NCI-H345 treated with DMSO at 0.1 percent for 48 hours (cell line): Measurements from ENCODE around the gene VDAC2.

ENCODE experiments used
- DNase-seq: peaks from one replicate; lab custom pipeline; 2025; ENCODE audit not compliant: unreplicated experiment; lab: John Stamatoyannopoulos, UW

The VDAC2 gene

DNA sequence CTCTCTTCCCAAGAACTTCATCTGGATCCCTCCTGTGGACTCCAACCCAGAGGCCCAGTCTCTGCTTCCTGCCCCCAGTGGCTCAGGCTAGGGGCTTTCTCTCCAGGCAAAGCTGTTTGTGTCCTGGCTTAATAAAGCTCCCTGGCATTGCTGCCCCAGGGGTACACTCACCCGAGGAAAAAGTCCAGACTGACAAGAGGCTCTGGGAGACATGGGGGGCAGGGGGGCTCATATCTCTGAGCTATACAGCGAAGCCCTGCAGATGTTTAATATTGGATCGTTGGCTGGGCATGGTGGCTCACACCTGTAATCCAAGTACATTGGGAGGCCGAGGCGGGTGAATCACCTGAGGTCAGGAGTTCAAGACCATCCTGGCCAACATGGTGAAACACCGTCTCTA lies 35.9 kb downstream of the VDAC2 start:
- DNase-seq: no peak

DNA sequence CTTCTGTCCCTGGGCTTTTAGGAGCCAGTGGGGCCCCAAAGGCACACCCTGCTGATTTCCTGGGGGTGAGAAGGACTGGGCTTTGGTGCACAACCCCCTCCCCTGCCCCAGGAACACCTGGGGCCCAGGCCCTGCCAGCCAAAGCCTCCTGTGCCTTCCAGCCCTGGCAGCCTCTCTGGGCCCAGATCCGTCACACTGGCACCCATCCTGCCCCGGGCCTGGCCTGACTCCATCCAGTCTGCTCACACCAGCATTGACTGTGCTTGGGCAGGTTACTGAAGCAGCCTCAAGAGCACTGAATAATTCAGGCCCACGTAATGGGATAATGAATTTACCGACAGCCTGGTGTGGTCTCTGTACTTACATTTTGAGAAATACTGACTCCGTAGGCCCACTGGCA lies 37.2 kb downstream of the VDAC2 start:
- no peak for DNase-seq

DNA sequence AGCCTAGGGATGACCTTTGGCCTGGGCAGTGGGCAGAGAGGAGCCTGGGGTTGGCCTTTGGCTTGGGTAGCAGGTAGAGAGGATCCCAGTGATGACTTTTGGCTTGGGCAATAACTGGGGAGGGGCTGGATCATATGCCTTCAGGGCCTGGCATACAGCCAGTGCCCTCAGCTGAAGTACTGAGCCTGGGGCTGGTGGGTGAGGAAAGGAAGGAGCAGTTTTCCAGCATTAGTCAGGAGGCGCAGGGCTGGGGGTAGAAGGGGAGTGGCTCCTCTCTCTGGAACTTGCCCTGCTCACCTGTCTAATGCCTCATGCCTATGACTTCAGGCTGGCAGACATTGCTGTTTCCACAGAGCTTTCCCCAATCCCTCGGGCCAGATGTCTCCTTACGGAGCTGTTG lies 40.3 kb downstream of the VDAC2 start:
- no peak for DNase-seq

DNA sequence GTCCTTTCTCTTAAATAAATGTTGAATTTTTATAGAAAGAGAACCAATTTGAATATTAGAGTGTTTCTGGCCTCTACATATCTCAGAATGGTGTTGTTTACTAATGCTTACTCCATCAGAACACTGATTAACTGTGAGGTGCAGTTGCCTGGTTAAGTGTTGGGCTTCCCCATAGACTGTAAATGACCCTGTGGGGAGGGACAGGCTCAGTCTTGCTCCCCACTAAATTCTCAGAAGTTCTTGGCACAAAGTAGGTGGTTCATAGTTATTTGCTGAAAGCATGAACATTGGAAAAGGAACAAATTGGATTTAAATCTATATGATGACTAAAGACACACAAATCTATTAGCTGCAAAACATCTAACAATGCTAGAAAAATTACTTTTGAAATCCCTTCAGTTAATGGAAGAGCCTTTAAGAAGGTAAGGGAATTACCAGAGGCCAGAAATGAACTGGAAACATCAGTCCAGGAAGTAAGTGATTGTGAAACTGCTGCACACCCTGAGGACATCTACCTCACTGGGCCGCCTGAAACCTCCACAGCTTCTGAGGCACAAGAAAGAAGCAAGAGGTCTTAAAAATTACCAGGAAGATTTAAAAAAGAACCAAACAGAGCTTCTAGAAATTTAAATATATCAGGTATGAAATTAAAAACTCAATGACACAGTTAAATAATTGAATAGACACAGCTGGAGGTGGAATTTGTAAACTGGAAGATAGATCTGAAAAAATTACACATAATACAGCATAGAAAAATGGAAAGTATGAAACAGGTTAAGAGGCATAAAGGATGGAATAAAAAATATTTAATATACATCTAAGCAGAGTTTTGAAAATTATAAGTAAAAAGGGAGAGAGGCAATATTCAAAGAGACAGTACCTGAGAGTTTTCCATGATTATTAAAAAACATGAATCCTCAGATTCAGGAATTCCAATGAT lies 43.0 kb downstream of the VDAC2 start:
- DNase-seq: no peak

DNA sequence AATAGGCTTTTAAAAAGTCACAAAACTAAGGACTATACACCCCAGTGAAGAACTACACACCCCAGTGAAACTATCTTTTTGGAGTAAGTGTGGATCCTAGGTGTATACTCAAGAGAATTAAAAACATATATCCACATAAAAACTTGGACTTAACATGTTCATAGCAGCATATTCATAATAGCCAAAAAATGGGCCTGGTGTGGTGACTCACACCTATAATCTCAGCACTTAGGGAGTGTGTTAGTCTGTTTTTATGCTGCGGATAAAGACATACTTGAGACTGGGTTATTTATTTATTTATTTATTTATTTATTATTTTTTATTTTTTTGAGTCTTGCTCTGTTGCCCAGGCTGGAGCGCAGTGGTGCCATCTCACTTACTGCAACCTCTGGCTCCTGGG lies 44.1 kb downstream of the VDAC2 start:
- DNase-seq: no peak

DNA sequence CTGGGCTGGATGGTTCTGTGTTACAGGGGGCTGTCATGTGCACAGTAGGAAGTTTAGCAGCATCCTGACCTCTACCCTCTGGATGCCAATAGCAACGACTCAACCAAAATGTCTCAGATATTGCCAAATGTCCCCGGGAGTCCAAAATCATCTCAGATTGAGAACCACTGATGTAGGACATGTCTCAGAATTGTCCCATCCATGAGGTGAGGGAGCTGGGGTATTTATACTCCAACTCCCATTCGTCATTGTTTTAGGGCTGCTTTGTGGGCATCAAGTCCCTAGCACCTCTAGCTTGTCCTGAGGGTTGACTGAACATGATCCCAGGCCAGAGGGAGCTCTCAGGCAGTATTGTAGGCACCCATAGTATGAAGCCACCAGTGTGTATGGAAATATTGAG lies 50.4 kb downstream of the VDAC2 start:
- no peak for DNase-seq

DNA sequence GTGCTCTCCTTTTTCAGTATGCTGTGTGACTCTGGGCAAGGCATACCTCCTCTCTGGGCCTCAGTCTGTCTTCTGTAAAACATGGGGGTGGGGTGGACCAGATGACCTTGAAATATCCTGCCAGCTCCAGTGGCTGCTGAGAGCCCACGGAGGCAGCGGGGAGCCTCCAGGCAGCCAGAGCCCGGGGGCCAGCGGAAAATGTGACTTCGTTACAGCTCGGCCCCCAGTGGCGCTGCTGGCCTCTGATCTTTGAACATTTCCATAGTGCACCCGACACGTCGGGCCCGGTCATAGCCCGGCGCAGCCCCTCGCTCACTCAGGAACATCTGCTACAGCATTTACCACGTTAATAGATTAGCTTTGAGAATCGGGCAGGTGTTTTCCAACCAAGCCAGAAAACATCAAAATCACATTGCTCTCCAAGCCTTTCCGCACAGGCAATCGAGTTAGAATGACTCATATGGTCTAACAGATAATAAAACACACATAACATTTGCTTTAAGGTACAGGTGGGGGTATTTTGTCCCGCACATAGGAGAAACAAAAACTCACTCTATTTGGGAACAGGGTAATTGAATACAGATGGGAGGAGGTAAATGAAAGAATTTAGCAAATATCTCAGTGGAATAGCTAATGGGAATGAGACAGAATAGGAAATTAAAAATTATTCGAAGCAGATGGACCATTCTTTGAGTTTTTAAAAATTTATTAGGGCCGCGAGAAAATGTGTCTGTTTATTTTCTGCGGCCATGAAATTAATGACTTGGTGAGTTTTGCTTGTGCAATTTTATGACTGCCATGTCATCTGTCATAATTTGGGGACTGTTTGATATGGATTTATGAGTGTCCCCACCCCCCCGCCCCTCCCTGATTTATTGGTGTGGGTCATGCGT lies 51.5 kb downstream of the VDAC2 start:
- DNase-seq: no peak

DNA sequence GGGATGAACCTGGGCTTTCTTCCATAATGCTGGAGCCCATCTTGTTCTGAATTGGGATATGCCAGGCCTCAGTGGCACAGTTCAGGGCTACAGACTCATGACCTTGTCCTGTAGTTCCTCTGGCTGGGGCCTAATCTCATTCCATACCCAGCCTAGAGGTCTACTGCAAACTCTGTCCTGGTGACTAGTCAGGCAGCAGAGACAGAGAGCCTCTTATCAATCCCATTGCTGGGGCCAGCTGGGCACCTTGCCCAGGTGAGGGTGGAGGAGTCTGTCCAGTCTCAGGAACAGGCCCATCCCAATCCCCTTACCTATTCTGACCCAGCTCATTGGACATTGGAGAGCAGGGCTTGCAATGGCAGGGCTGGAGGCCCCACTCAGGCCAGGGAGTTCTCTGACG lies 53.2 kb downstream of the VDAC2 start:
- no peak for DNase-seq

DNA sequence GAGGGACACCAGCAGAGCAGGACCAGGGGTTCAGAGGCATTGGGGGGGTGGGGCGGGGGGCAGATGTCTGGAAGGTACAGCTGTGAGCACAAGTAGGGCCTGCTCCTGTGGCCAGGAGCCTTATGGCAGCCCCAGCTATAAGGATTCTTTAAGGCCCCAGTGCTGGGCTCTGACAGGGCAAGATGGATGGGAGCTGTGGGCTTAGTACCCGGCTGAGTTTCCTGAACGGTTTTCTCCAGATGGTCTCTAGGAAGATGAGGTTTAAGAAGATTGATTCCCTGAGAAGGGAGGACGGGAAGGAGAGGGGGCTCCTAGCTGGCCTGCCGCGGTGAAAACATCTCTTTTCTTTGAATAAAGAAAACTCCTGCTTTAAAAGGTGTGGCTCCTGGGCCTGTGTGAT lies 55.3 kb downstream of the VDAC2 start:
- DNase-seq: no peak

DNA sequence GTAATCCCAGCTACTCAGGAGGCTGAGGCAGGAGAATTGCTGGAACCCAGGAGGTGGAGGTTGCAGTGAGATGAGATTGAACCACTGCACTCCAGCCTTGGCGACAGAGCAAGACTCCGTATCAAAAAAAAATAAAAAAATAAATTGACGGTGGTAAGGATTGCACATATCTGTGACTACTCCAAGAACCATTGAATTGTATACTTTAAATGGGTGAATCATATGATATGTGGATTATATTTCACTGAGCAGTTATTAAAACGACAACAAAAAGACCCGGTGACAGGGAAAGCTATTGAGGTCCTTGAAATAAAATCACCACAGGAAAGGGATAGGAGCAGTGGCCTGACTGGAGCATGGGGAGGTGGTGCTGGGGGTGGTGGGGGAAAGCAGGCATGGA lies 56.3 kb downstream of the VDAC2 start:
- DNase-seq: no peak

DNA sequence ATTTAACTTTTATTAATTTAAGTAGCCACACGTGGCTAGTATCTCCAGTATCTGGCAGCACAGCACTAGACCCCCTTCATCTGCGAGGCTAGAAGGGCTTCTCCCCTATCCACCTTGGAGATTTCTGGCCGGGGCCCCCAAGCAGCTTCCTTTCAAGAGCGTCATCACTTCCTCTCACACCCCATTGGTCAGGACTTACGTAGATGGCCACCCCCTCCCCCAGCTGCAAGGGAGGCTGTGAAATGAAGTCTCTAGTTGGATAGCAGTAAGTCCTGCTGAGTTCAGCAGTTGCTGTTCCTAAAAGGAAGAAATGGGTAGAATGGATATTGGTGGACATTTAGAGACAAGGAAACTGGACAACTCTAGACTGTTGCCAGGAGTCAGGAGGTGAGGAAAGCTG lies 59.0 kb downstream of the VDAC2 start:
- no peak for DNase-seq

DNA sequence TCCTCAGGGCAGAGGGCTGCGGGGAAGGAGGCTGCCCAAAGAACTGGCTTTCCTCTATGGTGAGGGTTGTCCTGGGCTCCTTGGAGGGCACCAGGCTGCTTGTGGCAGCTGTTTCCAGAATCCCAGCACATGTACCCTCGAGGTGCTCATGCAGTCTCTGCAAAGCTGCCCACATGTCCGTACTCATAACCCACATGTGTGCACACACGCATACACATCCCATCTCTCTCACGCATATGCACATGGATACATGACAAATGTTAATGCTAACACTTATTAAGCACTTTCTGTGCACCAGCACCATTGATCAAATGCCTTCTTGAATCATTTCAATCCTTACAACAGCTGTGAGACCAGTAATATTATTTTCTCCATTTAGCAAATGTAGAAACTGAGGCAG lies 61.5 kb downstream of the VDAC2 start:
- DNase-seq: no peak

DNA sequence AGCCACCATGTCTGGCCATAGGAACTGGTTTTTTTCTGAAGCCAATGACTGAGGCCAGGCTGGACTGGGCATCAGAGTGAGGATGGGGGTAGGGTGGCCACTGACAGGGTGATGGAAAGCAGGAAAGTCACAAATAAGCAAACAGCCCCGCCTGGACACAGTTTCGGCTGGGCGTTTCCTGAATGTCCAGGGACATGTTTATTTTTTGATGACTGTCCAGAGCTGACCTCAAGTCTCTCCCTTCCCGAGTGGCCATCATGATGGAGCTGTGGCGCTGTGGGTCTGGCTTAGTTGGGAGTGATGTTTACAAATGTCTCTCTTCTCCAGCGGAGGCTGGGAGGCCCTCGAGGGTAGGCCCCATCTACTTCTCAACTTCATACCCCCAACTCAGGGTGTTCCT lies 62.3 kb downstream of the VDAC2 start:
- no peak for DNase-seq

DNA sequence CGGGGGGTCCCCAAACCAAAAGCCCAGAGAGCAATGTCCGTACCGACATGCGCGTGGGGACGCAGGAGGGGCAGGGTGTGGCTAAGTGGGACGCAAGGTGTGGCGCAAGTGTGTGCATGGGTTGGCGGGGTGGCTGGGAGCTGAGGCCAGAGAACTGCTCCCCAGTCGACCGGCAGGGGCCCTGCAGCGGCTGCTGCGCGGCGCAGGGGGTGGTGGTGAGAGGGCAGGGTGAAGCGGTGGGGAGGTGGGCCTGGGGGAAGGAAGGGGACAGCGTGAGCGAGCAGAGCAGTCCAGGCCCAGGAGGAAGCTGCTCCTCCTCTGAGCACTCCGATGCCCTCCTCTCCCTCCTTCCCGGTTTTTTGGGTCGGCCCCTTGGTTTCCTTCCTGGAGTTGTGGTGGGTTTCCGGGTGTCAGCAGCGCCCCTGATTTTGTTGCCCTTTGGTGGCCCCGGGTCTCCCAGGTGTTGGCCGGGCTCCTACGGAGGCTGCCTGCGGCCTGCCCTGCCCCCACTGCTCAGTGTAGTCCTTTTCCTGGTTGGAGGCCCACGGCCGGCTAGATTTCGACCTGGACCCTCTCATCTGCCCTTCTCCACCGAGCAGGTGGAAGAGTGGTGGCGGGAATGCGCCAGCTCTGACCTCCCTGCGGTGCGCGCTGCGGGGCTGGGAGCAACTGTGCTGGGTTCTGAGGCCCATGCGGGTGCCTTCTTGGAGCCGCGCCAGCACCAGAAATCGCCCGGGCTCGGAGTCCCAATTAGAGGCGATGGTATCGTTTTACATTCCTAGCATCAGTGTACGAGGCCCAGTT lies 65.7 kb downstream of the VDAC2 start:
- DNase-seq: no peak

DNA sequence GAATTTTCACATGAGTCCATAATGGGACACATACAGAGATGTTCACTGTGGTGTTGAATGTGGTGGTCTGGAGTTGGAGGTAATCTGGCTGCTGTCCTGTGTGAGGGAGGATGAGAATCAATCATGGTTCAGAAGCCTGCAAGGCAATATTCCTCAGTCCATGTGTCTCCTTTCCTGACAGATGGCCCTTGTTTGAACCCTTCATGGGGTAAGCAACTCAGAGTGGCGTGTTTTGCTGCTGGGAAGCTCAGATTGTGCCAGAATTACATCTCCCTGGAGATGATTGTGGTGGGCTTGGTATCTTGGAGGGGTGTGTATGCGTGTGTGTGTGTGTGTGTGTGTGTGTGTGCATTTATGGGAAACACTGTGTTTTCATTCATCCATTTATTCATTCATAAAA lies 69.6 kb downstream of the VDAC2 start:
- no peak for DNase-seq
